Kidney capillary endothelial cell (primary cell): ENCODE measurements around the gene ST7.
A peak's percentile ranks its signal among the peaks of the same experiment; 100 is the strongest.

Experiments
- DNase-seq: peaks from one replicate; pipeline ENCODE4 v3.0.0-alpha.2; 2018; ENCODE audit warnings: low spot score

The ST7 gene

GRCh38 chr7:117127585-117128168, 174.4 kb downstream of the ST7 start:
- DNase-seq = peak; percentile 62

- no peak for DNase-seq
These were observed 176.2 kb downstream of the ST7 start for GRCh38 chr7:117129521-117129955.

- DNase-seq = no peak
These were observed 177.0 kb downstream of the ST7 start for GRCh38 chr7:117130262-117130661.

DNA sequence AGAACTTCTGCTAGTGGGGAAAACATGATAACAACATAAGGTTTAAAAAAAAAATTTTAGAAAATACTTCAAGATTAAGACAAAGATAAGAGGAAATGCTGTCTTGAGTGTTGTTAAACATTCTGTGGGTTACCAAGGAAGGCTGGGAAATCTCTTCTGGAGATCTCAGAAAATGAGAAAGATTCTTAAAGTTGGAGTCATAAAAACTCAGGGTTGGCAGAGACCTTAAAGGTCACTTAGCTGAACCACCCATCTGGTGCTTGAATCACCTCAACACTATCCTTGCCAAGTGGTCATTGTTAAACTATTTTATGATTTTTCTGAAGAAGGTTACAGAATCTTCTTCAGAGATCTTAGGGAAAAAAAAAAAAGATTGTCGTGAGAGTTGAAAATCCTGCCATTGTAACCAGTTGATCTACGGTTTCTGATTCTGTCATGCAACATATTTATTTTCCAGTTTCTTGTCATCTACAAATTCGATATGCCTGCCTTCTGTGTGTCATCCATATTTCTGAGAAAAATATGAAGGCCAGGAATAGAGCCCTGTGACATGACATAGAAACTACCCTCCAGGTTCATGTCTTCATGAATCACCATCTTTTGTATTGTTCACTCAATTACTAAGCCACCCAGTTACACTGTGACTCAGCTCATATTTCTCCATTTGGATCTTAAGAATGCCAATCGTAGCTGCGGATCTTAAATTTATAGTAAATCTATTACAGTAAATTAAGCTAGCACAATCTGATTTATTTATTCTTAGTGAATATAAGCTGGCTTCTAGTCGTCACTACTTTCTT, 179.2 kb downstream of the ST7 start:
- DNase-seq = peak; percentile 98

DNA sequence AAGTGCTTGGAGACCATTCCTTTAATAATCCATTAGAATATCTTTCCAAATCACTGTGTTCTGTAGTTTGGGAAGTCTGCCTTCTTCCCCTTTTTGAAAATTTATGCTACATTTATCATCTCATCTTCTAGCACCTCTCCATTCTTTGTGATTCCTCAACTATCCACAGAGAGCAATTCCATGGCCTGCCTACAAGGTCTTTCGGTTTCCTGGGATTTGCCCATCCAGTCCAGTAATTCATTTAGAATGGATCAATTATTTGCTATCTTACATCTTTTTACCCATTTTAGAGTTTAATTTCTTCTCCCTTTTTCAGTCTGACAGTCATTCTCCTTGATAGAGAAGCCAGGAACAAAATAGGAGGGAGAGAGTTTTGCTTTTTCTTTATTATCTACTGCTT, 179.8 kb downstream of the ST7 start:
- no peak for DNase-seq

DNA sequence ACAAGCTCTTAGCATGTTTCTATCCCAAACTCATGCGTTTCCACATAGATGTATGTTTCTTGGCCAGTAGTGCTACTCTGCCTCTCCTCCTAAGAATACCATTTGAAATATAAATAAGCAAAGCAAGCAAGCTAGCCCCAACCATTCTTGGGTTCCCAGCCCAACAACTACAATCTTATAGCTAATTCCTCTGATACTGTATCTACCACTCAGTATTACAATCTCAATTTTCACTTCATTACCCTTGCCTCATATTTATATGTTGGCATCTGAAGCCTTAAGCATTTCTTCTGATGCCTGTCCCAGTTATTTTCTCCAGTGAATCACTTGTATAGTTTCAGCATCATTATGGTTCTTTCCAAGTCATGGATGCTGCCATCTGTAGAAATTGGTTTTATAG, 181.1 kb downstream of the ST7 start:
- DNase-seq = no peak

DNA sequence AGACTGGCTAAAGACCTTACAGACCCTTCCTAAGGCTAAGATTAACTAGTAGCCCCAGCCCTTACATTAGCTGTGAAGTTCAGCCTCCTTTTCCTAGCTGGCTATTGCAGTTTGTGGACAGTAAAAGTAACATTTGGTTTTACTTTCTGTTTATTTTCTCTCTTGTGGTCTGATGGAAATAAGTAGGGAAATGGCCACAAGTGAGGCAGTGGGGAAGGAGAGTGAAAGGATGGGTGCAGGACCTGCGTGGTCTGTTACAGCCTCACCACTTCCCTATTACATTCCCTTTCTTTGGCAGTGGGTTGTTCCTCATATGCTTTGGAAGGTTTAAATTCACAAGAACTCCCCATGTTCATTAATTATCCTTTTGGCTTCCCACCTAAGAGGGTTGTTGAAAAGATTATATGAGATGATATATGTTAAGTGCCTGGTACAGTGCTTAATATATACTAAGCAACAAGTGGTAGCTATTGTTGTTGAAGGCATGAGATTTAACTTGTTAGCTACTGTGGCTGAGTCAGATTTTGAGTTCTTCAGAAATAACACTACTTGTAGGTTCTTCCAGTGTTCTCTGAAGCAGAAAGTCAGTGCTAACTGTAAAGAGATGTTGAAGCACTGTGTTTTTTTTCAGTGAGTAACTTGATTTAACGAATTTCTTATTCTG, 181.7 kb downstream of the ST7 start:
- no peak for DNase-seq

GRCh38 chr7:117135553-117135891, 182.2 kb downstream of the ST7 start:
- DNase-seq = no peak

DNA sequence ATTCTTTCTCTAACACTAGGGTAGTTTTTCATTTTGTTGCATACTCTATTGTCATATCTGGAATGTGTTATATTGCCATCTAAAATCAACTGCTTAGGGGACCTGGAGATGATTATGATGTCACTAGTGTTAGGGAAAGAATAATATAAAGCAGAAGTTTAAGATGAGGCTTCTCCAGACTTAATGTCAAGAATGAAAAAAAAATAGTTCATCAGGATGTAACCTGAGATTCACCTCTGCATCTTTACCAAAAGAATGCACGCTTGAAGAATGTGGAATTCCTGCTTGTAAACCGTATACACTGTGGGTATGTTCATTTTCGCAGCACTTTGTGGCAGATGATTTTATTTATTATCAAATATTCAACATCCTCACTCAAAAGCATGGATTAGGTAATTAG, 184.6 kb downstream of the ST7 start:
- no peak for DNase-seq

DNA sequence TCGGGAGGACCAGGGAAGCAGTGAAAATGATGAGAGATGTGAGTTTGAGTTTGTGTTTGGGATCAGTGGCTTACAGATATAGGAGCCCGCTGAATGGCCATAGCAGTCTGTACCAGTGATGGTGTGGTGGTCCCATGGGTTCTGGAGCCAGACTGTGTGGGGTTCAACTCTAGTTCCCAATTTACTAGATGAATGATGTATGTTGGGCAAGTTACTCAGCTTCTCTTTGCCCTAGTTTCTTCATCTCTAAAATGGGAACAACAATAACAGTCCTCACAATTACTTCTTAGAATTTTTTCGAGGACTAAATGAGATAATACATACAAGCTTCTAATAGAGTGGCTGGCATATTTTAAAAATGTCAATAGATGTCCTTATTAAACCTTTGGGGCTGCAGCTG, 185.2 kb downstream of the ST7 start:
- no peak for DNase-seq

DNA sequence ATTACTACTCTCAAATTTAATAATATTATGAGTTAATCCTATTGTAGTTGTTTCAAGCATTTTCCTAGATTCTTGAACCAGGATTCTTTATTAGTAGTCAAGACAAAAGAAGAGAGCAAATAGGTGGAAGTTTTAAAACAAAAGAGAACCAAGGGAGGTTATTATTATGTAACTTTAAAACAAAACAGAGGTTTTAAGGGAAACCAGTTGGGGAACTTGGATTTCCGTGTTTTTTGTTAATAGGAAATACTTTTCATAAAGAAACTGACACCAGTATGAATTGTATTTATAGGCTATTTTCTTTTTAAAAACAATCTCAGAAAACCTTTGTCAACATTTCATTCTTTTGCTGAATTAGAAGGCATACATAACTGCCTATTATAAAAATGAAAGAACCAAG, 185.7 kb downstream of the ST7 start:
- no peak for DNase-seq

- DNase-seq = no peak
These were observed 186.2 kb downstream of the ST7 start for GRCh38 chr7:117139397-117139984.

DNA sequence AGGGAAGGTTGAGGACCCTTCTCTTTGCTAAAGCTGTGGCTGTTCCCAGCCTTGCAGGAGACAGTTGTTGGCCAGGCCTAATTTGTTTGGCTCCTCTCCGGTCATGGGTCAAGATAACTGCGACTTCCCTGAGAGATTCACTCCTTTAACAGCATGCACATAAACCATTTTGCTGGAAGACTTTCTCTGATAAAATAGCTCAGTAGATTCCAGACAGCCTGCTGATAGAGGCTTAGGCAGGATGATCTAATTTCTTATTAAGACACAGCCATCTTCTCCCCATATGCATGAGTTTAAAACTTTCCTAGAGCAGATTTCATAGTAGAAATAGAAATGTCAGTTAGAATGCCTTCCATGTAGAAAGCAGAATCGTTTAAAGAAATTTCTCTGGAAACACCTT, 187.6 kb downstream of the ST7 start:
- DNase-seq = no peak

- no peak for DNase-seq
These were observed 189.8 kb downstream of the ST7 start for GRCh38 chr7:117143066-117143465.

- DNase-seq = peak; percentile 76
These were observed 190.3 kb downstream of the ST7 start for GRCh38 chr7:117143580-117143979.

- DNase-seq = no peak
These were observed 192.0 kb downstream of the ST7 start for GRCh38 chr7:117145333-117145732.

DNA sequence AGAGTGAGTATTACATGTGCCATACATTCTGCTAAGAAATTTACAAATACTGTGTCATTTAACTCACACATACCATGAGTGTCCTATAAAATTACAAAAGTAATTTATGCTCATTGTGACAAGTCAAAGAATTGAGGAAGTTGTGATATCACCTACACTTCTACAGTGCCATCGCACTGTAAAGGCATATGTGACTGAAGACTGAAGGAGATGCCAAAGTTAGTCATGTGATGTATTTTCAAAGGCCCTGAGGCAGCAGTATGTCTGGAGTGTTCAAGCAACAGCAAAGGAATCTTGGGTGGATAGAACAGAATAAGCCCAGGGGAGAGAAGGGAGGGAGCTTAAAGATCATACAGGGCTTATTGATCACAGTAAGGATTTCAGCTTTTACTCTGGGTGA, 192.8 kb downstream of the ST7 start:
- DNase-seq = no peak

GRCh38 chr7:117146511-117146910, 193.2 kb downstream of the ST7 start:
- DNase-seq = no peak

GRCh38 chr7:117148971-117149370, 195.7 kb downstream of the ST7 start:
- DNase-seq = no peak

- DNase-seq = no peak
These were observed 196.4 kb downstream of the ST7 start for GRCh38 chr7:117149692-117150091.

DNA sequence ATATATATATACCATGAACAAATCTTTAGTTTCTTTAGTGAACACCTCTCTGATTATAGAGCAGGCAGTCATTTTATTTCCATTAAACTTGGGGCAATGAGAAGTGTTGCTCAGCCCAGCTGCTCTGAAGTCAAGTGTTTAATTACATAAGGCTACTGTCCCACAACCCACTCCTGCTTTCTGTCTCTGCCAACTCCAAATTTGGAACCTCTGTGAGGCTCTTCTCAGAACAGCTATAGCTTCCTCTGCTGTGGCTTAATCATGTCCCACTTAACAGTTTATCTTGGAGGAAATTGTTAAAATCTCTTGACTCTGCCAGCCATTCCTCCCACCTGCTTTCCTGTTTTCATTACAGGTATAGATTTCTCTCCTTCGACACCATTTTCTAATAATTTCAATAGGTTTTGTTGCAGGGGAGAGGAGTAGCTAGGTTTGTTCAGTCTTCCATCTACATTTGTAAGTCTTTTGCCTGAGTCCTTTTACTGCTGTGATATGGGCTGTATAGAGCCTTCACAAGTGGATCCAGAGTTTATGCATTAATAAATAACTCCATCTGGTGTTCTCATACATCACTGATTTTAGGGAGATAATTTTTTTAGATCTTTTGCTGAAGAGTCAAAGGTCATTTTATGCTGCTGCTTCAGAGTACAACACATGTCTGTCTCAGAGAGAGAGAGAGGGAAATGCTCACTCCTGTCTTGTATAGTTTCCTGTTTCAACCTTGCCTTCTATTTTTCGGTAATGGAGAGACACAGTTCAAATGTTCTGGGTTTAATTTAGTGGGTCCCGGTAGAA, 199.1 kb downstream of the ST7 start:
- DNase-seq = no peak

- no peak for DNase-seq
These were observed 199.8 kb downstream of the ST7 start for GRCh38 chr7:117153016-117153545.
